Mesenchymal stem cell (in vitro differentiated cells and primary cell): ENCODE data around the gene PPP3CA.
A peak's percentile ranks its signal among the peaks of the same experiment; 100 is the strongest.

Source experiments
- DNase-seq: peaks from one replicate; pipeline ENCODE4 v3.0.0-alpha.2; 2013
- H2AFZ ChIP-seq: one replicate; pipeline ENCODE4 v1.6.1; 2013; ENCODE audit warnings: low read depth, mild to moderate bottlenecking, control low read depth, inconsistent platforms, low read length, moderate library complexity
- H2AK5ac ChIP-seq: 2 replicates; pipeline ENCODE4 v1.6.1; 2013; ENCODE audit warnings: low read length, moderate library complexity, mild to moderate bottlenecking, inconsistent platforms; ENCODE audit not compliant: severe bottlenecking
- H2BK120ac ChIP-seq: one replicate; pipeline ENCODE4 v1.6.1; 2013; ENCODE audit warnings: low read depth, mild to moderate bottlenecking, inconsistent platforms, low read length, moderate library complexity
- H2BK12ac ChIP-seq, 2 experiments: one replicate each; pipeline ENCODE4 v1.6.1; 2013; ENCODE audit warnings: inconsistent platforms in 2 of 2, low read length in 2 of 2, mild to moderate bottlenecking in 2 of 2, moderate library complexity in 2 of 2, control low read depth in 1 of 2
- H2BK15ac ChIP-seq: one replicate; pipeline ENCODE4 v1.6.1; 2013; ENCODE audit warnings: mild to moderate bottlenecking, low read depth, inconsistent platforms; ENCODE audit not compliant: poor library complexity, severe bottlenecking
- H2BK5ac ChIP-seq: 2 replicates; pipeline ENCODE4 v1.6.1; 2013; ENCODE audit warnings: low read depth, mild to moderate bottlenecking, low read length, control low read depth, inconsistent platforms; ENCODE audit not compliant: poor library complexity, severe bottlenecking
- H3K14ac ChIP-seq, 2 experiments: one replicate each; pipeline ENCODE4 v1.6.1; 2013; ENCODE audit warnings: inconsistent platforms in 2 of 2, low read length in 2 of 2, control low read depth in 1 of 2, mild to moderate bottlenecking in 1 of 2, moderate library complexity in 1 of 2
- H3K18ac ChIP-seq, 2 experiments: one replicate each; pipeline ENCODE4 v1.6.1; 2013; ENCODE audit warnings: inconsistent platforms in 2 of 2, low read length in 2 of 2, control low read depth in 1 of 2, low read depth in 1 of 2, mild to moderate bottlenecking in 1 of 2
- H3K23ac ChIP-seq, 2 experiments: one replicate each; pipeline ENCODE4 v1.6.1; 2013; ENCODE audit warnings: inconsistent platforms in 2 of 2, low read length in 2 of 2, mild to moderate bottlenecking in 2 of 2, moderate library complexity in 2 of 2, control low read depth in 1 of 2
- H3K27ac ChIP-seq: 2 replicates; pipeline ENCODE4 v1.5.1; 2013; ENCODE audit warnings: mild to moderate bottlenecking, moderate library complexity, low read length, control low read depth, inconsistent platforms; ENCODE audit not compliant: poor library complexity, severe bottlenecking
- H3K27me3 ChIP-seq, 2 experiments: 2 replicates each; pipeline versions ENCODE4 v1.6.1 to v1.7.0; 2013; ENCODE audit warnings: low read length in 2 of 2, mild to moderate bottlenecking in 2 of 2, moderate library complexity in 2 of 2, control low read depth in 1 of 2, inconsistent platforms in 1 of 2; ENCODE audit not compliant: control insufficient read depth in 1 of 2, insufficient read depth in 1 of 2
- H3K36me3 ChIP-seq, 2 experiments: 2 replicates each; pipeline versions ENCODE4 v1.6.1 to v1.7.0; 2013; ENCODE audit warnings: low read length in 2 of 2, control low read depth in 1 of 2, inconsistent platforms in 1 of 2, low read depth in 1 of 2, mild to moderate bottlenecking in 1 of 2; ENCODE audit not compliant: insufficient read depth in 2 of 2, control insufficient read depth in 1 of 2
- H3K4ac ChIP-seq, 2 experiments: one replicate each; pipeline ENCODE4 v1.6.1; 2013; ENCODE audit warnings: inconsistent platforms in 2 of 2, low read length in 2 of 2, mild to moderate bottlenecking in 2 of 2, moderate library complexity in 2 of 2, control low read depth in 1 of 2, low read depth in 1 of 2
- H3K4me1 ChIP-seq: 2 replicates; pipeline ENCODE4 v1.6.1; 2013; ENCODE audit warnings: low read depth, low read length, control low read depth; ENCODE audit not compliant: control insufficient read depth, insufficient read depth
- H3K4me2 ChIP-seq: 2 replicates; pipeline ENCODE4 v1.6.1; 2013; ENCODE audit warnings: low read length, mild to moderate bottlenecking, inconsistent platforms; ENCODE audit not compliant: poor library complexity, severe bottlenecking
- H3K4me3 ChIP-seq, 2 experiments: 2 replicates each; pipeline versions ENCODE4 v1.5.1 to v1.7.0; 2013; ENCODE audit warnings: low read length in 2 of 2, mild to moderate bottlenecking in 2 of 2, control low read depth in 1 of 2, low read depth in 1 of 2; ENCODE audit not compliant: insufficient read depth in 1 of 2
- H3K79me1 ChIP-seq: replicated peaks from 2 replicates; pipeline ENCODE4 v1.6.1; 2013; ENCODE audit warnings: mild to moderate bottlenecking, control low read depth, low read length, inconsistent platforms; ENCODE audit not compliant: poor library complexity, severe bottlenecking
- H3K9ac ChIP-seq: 2 replicates; pipeline ENCODE4 v1.7.0; 2013; ENCODE audit warnings: mild to moderate bottlenecking, low read length, moderate library complexity
- H3K9me3 ChIP-seq: 2 replicates; pipeline ENCODE4 v1.7.0; 2013; ENCODE audit warnings: mild to moderate bottlenecking, low read length; ENCODE audit not compliant: control insufficient read depth
- H4K8ac ChIP-seq: one replicate; pipeline ENCODE4 v1.6.1; 2013; ENCODE audit warnings: inconsistent platforms, mild to moderate bottlenecking, low read length, moderate library complexity
- H4K91ac ChIP-seq: one replicate; pipeline ENCODE4 v1.6.1; 2013; ENCODE audit warnings: mild to moderate bottlenecking, low read length, inconsistent platforms
- WGBS: methylation state at CpG from one replicate; pipeline ENCODE4 v1.1.7; 2013; ENCODE audit warnings: mixed read lengths; 5-methylcytosine and 5-hydroxymethylcytosine counted together

The PPP3CA gene

GRCh38 chr4:101014417-101014816 is 332.9 kb downstream of the PPP3CA start:
- no peak overlapping the region for H2AFZ ChIP-seq
- H3K9ac ChIP-seq, result no peak overlapping the region
- no peaks in the 10 kb centered on the region for H3K27me3 ChIP-seq
- H3K14ac ChIP-seq, result no peak overlapping the region
- H3K9me3 ChIP-seq, result no peaks in the 10 kb centered on the region
- peaks cover 3% of the 10 kb centered on the region for H3K4me1 ChIP-seq
- no peak overlapping the region for H3K23ac ChIP-seq
- H2AK5ac ChIP-seq, result no peak overlapping the region
- H3K36me3 ChIP-seq, result no peaks in the 10 kb centered on the region
- WGBS, result 17% methylated on average over 1 of the region's 3 CpGs
- H2BK15ac ChIP-seq, result no peak overlapping the region
- no peak overlapping the region for H3K27ac ChIP-seq
- no peak overlapping the region for H2BK12ac ChIP-seq
- H4K91ac ChIP-seq, result no peak overlapping the region
- H3K4ac ChIP-seq, result no peak overlapping the region
- H2BK5ac ChIP-seq, result no peak overlapping the region
- no peak overlapping the region for H4K8ac ChIP-seq
- no peak overlapping the region for H3K4me2 ChIP-seq
- H3K79me1 ChIP-seq, result no peaks in the 10 kb centered on the region
- no peak overlapping the region for H3K18ac ChIP-seq
- H2BK120ac ChIP-seq, result no peak overlapping the region
- H3K4me3 ChIP-seq, result no peak overlapping the region
- DNase-seq, result no peak

DNA sequence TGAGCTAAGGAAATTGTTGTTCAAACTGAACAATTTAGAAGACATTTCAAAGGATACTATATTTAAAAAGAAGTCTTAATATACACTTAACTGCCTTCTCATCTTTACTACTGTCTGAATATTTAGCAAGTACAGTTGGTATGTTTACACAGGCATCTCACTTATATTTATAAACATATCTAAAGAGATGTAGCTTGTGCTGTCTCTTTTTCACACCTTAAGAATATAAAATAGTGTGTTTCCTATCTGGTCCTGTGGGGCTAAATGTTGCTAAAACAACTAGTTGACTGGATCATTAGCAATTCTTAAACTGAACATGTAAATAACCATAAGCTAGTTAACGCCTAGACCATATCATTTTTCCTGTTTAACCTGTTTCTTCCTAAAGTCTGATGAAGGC is 336.3 kb downstream of the PPP3CA start:
- Histone ChIP-seq H3K79me1 (no peaks in the 10 kb centered on the region), H3K9ac (no peak overlapping the region), H2AK5ac (no peak overlapping the region), H3K23ac (no peak overlapping the region), H3K4ac (no peak overlapping the region), H2BK120ac (no peak overlapping the region), H3K36me3 (no peaks in the 10 kb centered on the region), H4K91ac (no peak overlapping the region), H2BK12ac (no peak overlapping the region), H3K18ac (no peak overlapping the region), H3K27me3 (no peaks in the 10 kb centered on the region), H3K4me1 (no peaks in the 10 kb centered on the region), H3K27ac (no peak overlapping the region), H3K4me2 (no peak overlapping the region), H2BK5ac (no peak overlapping the region), H3K9me3 (no peaks in the 10 kb centered on the region), H2BK15ac (no peak overlapping the region), H2AFZ (no peak overlapping the region), H3K14ac (no peak overlapping the region), H3K4me3 (no peak overlapping the region), H4K8ac (no peak overlapping the region)
- 96% methylated on average over 1 of the region's 1 CpG for WGBS
- no peak for DNase-seq

DNA sequence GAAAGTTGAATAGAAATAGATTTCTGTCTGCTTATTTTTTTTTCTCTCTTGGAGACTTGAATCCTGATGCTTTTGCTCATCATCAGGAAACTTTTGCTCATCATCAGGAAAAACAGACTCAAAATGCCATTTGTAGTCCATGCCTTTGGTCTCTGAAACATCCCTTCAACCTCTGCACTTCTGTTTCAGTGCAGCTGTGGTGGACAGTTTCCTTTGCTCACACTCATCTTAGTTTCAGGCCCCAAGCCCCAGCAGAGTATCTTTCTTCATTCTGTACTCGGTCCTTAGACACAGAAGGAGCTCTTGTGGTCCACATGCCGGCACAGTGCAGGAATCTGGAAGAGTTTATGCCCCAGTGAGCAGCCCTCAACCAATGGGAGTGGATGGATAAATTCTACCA is 337.9 kb downstream of the PPP3CA start:
- H4K91ac ChIP-seq, result no peak overlapping the region
- no peak overlapping the region for H3K18ac ChIP-seq
- no peak overlapping the region for H3K27ac ChIP-seq
- H3K23ac ChIP-seq, result no peak overlapping the region
- no peak overlapping the region for H3K14ac ChIP-seq
- peak overlapping the region; percentile 18 for H3K9ac ChIP-seq
- H3K4me1 ChIP-seq, result no peaks in the 10 kb centered on the region
- peak overlapping the region in 1 of 2 experiments; percentile 57 for H3K4me3 ChIP-seq
- no peak for DNase-seq
- H3K4me2 ChIP-seq, result no peak overlapping the region
- no peak overlapping the region for H3K4ac ChIP-seq
- no peak overlapping the region for H2BK12ac ChIP-seq
- H2BK120ac ChIP-seq, result no peak overlapping the region
- no peak overlapping the region for H4K8ac ChIP-seq
- no peaks in the 10 kb centered on the region for H3K79me1 ChIP-seq
- H3K36me3 ChIP-seq, result no peaks in the 10 kb centered on the region
- H2BK5ac ChIP-seq, result no peak overlapping the region
- H3K27me3 ChIP-seq, result no peaks in the 10 kb centered on the region
- H2AFZ ChIP-seq, result no peak overlapping the region
- H3K9me3 ChIP-seq, result no peaks in the 10 kb centered on the region
- 100% methylated on average over 2 of the region's 2 CpGs for whole genome bisulfite sequencing
- H2BK15ac ChIP-seq, result no peak overlapping the region
- no peak overlapping the region for H2AK5ac ChIP-seq

DNA sequence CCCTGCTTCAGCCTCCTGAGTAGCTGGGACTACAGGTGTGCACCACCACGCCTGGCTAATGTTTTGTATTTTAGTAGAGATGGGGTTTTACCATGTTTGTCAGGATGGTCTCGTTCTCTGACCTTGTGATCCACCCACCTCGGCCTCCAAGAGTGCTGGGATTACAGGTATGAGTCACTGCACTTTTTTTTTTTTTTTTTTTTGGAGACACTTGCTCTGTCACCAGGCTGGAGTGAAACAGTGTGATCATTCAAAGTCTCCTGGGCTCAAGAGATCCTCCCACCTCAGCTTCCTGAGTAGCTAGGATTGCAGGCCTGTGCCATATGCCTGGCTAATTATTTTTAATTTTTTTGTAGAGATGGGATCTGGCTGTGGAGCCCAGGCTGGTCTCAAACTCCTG is 338.8 kb downstream of the PPP3CA start:
- Histone ChIP-seq H3K4me3 (no peak overlapping the region), H2AK5ac (no peak overlapping the region), H2BK120ac (no peak overlapping the region), H3K4me2 (no peak overlapping the region), H3K79me1 (no peaks in the 10 kb centered on the region), H4K8ac (no peak overlapping the region), H2BK5ac (no peak overlapping the region), H3K27me3 (no peaks in the 10 kb centered on the region), H3K4me1 (no peaks in the 10 kb centered on the region), H2AFZ (no peak overlapping the region), H3K18ac (no peak overlapping the region), H4K91ac (no peak overlapping the region), H3K27ac (no peak overlapping the region), H3K4ac (no peak overlapping the region), H2BK12ac (no peak overlapping the region), H3K9ac (no peak overlapping the region), H3K23ac (no peak overlapping the region), H2BK15ac (no peak overlapping the region), H3K14ac (no peak overlapping the region), H3K9me3 (peaks cover 3% of the 10 kb centered on the region), H3K36me3 (no peaks in the 10 kb centered on the region)
- no peak for DNase-seq
- WGBS, result 80% methylated on average over 3 of the region's 3 CpGs
